CD14-positive monocyte (primary cell): ENCODE results near the gene TSPAN33. TPM values are rescaled to one million over a fixed set of nuclear protein-coding genes. Genes with fewer than 3 reads are reported as not detected.

Experiments used
- DNase-seq, 3 donors: peaks; one replicate each; pipeline ENCODE4 v3.0.0-alpha.2; 2011 to 2022
- H2AFZ ChIP-seq: 2 replicates; pipeline ENCODE4 v1.6.0; 2012; ENCODE audit warnings: mild to moderate bottlenecking, low read depth, low read length, inconsistent platforms; ENCODE audit not compliant: insufficient read depth, poor library complexity, severe bottlenecking
- H3K27ac ChIP-seq, 2 donors: 1 replicate in 1 of 2; 2 replicates in 1 of 2; pipeline ENCODE4 v1.5.1; 2012 to 2013; ENCODE audit warnings: low read length in 2 of 2, control low read depth in 1 of 2, inconsistent platforms in 1 of 2, low read depth in 1 of 2, mild to moderate bottlenecking in 1 of 2
- H3K27me3 ChIP-seq, 2 donors: one replicate each; pipeline versions ENCODE4 v1.6.0 to v1.6.1; 2011 to 2013; ENCODE audit warnings: low read length in 2 of 2; ENCODE audit not compliant: control insufficient read depth in 2 of 2, insufficient read depth in 2 of 2
- H3K36me3 ChIP-seq, 2 donors: replicated peaks in 1 of 2; 1 replicate in 1 of 2; 2 replicates in 1 of 2; pipeline versions ENCODE4 v1.5.1 to v1.6.1; 2012 to 2013; ENCODE audit warnings: low read length in 2 of 2, control low read depth in 1 of 2, inconsistent platforms in 1 of 2, mild to moderate bottlenecking in 1 of 2; ENCODE audit not compliant: insufficient read depth in 2 of 2, control insufficient read depth in 1 of 2
- H3K4me1 ChIP-seq, 2 donors: 1 replicate in 1 of 2; 2 replicates in 1 of 2; pipeline versions ENCODE4 v1.5.1 to v1.6.1; 2012 to 2013; ENCODE audit warnings: low read length in 2 of 2, control low read depth in 1 of 2, inconsistent platforms in 1 of 2, mild to moderate bottlenecking in 1 of 2, moderate library complexity in 1 of 2; ENCODE audit not compliant: insufficient read depth in 2 of 2, control insufficient read depth in 1 of 2
- H3K4me2 ChIP-seq: replicated peaks from 2 replicates; pipeline ENCODE3; 2012; ENCODE audit warnings: low read length, moderate library complexity, mild to moderate bottlenecking; ENCODE audit not compliant: poor library complexity, severe bottlenecking; ENCODE audit errors: extremely low read depth
- H3K4me3 ChIP-seq, 3 experiments: fragments of 200-600 bp in 1 of 3; sonication (generic) in 1 of 3; replicated peaks in 1 of 3; 1 replicate in 2 of 3; 2 replicates in 1 of 3; pipeline ENCODE4 v1.5.1; 2011 to 2013; ENCODE audit warnings: low read length in 3 of 3, mild to moderate bottlenecking in 3 of 3, control low read depth in 2 of 3, low read depth in 2 of 3, inconsistent platforms in 1 of 3, moderate library complexity in 1 of 3
- H3K79me2 ChIP-seq: 2 replicates; pipeline ENCODE4 v1.6.0; 2012; ENCODE audit warnings: mild to moderate bottlenecking, control low read depth, inconsistent platforms, low read length, moderate library complexity; ENCODE audit not compliant: insufficient read depth
- H3K9ac ChIP-seq: 2 replicates; pipeline ENCODE4 v1.6.0; 2017; ENCODE audit warnings: low read length, mild to moderate bottlenecking; ENCODE audit not compliant: insufficient read depth, poor library complexity, severe bottlenecking
- H3K9me3 ChIP-seq, 2 donors: replicated peaks in 1 of 2; 1 replicate in 1 of 2; 2 replicates in 1 of 2; pipeline versions ENCODE4 v1.5.1 to v1.6.1; 2012 to 2013; ENCODE audit warnings: low read length in 2 of 2, control low read depth in 1 of 2; ENCODE audit not compliant: control insufficient read depth in 1 of 2, insufficient read depth in 1 of 2
- H4K20me1 ChIP-seq: 2 replicates; pipeline ENCODE4 v1.6.0; 2012; ENCODE audit warnings: mild to moderate bottlenecking, low read length, control low read depth, moderate library complexity; ENCODE audit not compliant: insufficient read depth
- H3K27ac Mint-ChIP-seq, 7 donors: one replicate each; pipeline ENCODE4 v1.8.0; 2020; ENCODE audit warnings: mild to moderate bottlenecking in 7 of 7, mixed read lengths in 7 of 7, moderate library complexity in 6 of 7, inconsistent platforms in 2 of 7
- H3K27me3 Mint-ChIP-seq, 3 donors: one replicate each; pipeline ENCODE4 v1.8.0; 2021 to 2022; ENCODE audit warnings: low read depth in 3 of 3, mild to moderate bottlenecking in 3 of 3, mixed read lengths in 3 of 3, moderate library complexity in 3 of 3, inconsistent platforms in 1 of 3
- H3K36me3 Mint-ChIP-seq, 2 donors: one replicate each; pipeline ENCODE4 v1.8.0; 2020; ENCODE audit warnings: mixed read lengths in 2 of 2, inconsistent platforms in 1 of 2, mild to moderate bottlenecking in 1 of 2
- H3K4me1 Mint-ChIP-seq: one replicate; pipeline ENCODE4 v1.8.0; 2020; ENCODE audit warnings: mild to moderate bottlenecking, mixed read lengths
- H3K4me3 Mint-ChIP-seq, 2 donors: one replicate each; pipeline ENCODE4 v1.8.0; 2020; ENCODE audit warnings: mild to moderate bottlenecking in 2 of 2, mixed read lengths in 2 of 2, moderate library complexity in 1 of 2
- H3K9me3 Mint-ChIP-seq, 7 donors: one replicate each; pipeline ENCODE4 v1.8.0; 2020 to 2022; ENCODE audit warnings: mixed read lengths in 7 of 7, mild to moderate bottlenecking in 6 of 7, moderate library complexity in 6 of 7, inconsistent platforms in 2 of 7
- WGBS: methylation state at CpG from one replicate; pipeline ENCODE4 v1.1.5; 2013; ENCODE audit warnings: missing lambda C conversion rate; ENCODE audit not compliant: insufficient coverage; 5-methylcytosine and 5-hydroxymethylcytosine counted together
- intact Hi-C, 2 donors: fragments of 100-400 bp; cut with micrococcal nuclease; formaldehyde crosslinking; loops; one replicate each; pipeline versions ENCODE4 v1.15.0 to v1.15.1; 2023
- polyA plus RNA-seq, 3 donors: library from polyadenylated mRNA; depleted of rRNA in 1 of 3; unstranded in 2 of 3; stranded (reverse) in 1 of 3; fragments of 300-500 nt in 2 of 3; fragments of >200 nt in 1 of 3; fragmentation: Illumina TruSeq in 2 of 3; gene quantifications; 1 replicate in 2 of 3; 2 replicates in 1 of 3; pipeline ENCODE4 v1.2.3, GENCODE V29; 2012 to 2021
- TF ChIP-seq, protein P1 (sequence below): fragments of 200-600 bp; IDR thresholded peaks from one replicate; pipeline ENCODE4 v1.8.0; 2022; ENCODE audit warnings: antibody characterized with exemption, mild to moderate bottlenecking

The TSPAN33 gene
- polyA plus RNA-seq, 3 donors, result 2.9 to 7.5 (median 4.4) TPM

- Histone ChIP-seq H3K4me1 (peaks cover 12 to 16% of the 10 kb centered on the region in 2 donors), H3K4me3 (no peak overlapping the region), H3K27me3 (no peaks in the 10 kb centered on the region), H3K4me2 (no peak overlapping the region), H3K36me3 (no peaks in the 10 kb centered on the region), H3K27ac (peak overlapping the region in 1 of 2 donors; percentile 28), H3K9ac (no peak overlapping the region), H2AFZ (peak overlapping the region; percentile 7), H3K9me3 (peaks cover 13 to 16% of the 10 kb centered on the region in 2 donors), H3K79me2 (no peaks in the 10 kb centered on the region), H4K20me1 (no peaks in the 10 kb centered on the region)
- peaks cover 0 to 7% (median 0%) of the 10 kb centered on the region in 3 donors for H3K27me3 Mint-ChIP-seq
- peak overlapping the region in 1 of 7 donors; percentile 41 for H3K27ac Mint-ChIP-seq
- TF ChIP-seq, protein P1, sequence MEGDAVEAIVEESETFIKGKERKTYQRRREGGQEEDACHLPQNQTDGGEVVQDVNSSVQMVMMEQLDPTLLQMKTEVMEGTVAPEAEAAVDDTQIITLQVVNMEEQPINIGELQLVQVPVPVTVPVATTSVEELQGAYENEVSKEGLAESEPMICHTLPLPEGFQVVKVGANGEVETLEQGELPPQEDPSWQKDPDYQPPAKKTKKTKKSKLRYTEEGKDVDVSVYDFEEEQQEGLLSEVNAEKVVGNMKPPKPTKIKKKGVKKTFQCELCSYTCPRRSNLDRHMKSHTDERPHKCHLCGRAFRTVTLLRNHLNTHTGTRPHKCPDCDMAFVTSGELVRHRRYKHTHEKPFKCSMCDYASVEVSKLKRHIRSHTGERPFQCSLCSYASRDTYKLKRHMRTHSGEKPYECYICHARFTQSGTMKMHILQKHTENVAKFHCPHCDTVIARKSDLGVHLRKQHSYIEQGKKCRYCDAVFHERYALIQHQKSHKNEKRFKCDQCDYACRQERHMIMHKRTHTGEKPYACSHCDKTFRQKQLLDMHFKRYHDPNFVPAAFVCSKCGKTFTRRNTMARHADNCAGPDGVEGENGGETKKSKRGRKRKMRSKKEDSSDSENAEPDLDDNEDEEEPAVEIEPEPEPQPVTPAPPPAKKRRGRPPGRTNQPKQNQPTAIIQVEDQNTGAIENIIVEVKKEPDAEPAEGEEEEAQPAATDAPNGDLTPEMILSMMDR, result no peak
- 92% methylated on average over 3 of the region's 4 CpGs for WGBS
- H3K4me1 Mint-ChIP-seq, result peaks cover 16% of the 10 kb centered on the region
- no peak for DNase-seq
- H3K4me3 Mint-ChIP-seq, result no peak overlapping the region
- intact Hi-C loops, result no loop called here
- H3K9me3 Mint-ChIP-seq, result peaks cover 10 to 24% (median 13%) of the 10 kb centered on the region in 7 donors
- peaks cover 0 to 2% of the 10 kb centered on the region in 2 donors for H3K36me3 Mint-ChIP-seq
Observed at GRCh38 chr7:129123510-129123857, 21.0 kb upstream of the TSPAN33 start.

- peaks cover 12 to 16% of the 10 kb centered on the region in 2 donors for H3K4me1 ChIP-seq
- no peak overlapping the region for H3K4me2 ChIP-seq
- no peaks in the 10 kb centered on the region for H3K36me3 ChIP-seq
- Mint-ChIP-seq H3K36me3 (peaks cover 0 to 2% of the 10 kb centered on the region in 2 donors), H3K9me3 (peaks cover 3 to 18% (median 7%) of the 10 kb centered on the region in 7 donors), H3K4me1 (peaks cover 16% of the 10 kb centered on the region), H3K27me3 (peaks cover 2 to 7% (median 5%) of the 10 kb centered on the region in 3 donors), H3K27ac (no peak overlapping the region), H3K4me3 (no peak overlapping the region)
- H3K27ac ChIP-seq, result no peak overlapping the region
- H3K79me2 ChIP-seq, result no peaks in the 10 kb centered on the region
- TF ChIP-seq, protein P1, result no peak
- H4K20me1 ChIP-seq, result no peaks in the 10 kb centered on the region
- intact Hi-C loops, result no loop called here
- H2AFZ ChIP-seq, result no peak overlapping the region
- H3K4me3 ChIP-seq, result no peak overlapping the region
- no peak overlapping the region for H3K9ac ChIP-seq
- no peaks in the 10 kb centered on the region for H3K27me3 ChIP-seq
- no peak for DNase-seq
- peaks cover 5 to 11% of the 10 kb centered on the region in 2 donors for H3K9me3 ChIP-seq
- 94% methylated on average over 50 of the region's 50 CpGs for WGBS
Observed at GRCh38 chr7:129126314-129126713, 18.2 kb upstream of the TSPAN33 start.
